VCaP (cell line): ENCODE results near the gene RUNX1.

ENCODE experiments used
- H3K27ac ChIP-seq: fragments of 450-650 bp; 2 replicates; pipeline ENCODE4 v1.5.1; 2017
- TF ChIP-seq, protein P1 (sequence below): fragments of 450-650 bp; conservative IDR thresholded peaks from 2 replicates; pipeline ENCODE4 v1.5.1; 2017; ENCODE audit warnings: mild to moderate bottlenecking, moderate library complexity

The RUNX1 gene

DNA sequence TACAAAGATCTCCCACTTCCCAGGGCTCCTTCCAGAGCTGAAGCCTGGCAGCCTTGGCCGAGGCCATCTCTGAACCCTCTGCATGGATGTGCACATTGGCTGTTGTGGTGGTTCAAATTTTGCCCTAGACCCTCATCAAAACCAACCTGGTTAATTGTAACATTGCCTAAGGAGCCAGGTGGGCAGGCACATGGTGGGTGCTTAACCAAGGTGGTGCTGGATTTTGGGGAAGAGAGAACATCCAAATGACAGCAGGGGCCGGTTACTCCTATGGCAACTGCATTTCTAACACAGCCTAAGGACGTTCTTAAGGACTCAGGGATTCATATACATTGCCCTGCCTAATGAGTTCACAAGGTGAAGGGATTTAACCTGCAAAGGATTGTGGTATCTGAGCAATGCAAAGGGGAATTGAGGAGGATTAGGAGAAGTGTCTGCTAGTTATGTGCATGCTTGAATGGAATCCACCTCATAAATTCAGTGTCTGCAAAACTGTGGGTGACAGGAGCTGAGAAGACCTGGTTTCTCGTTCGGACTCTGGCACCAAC lies 10.3 kb downstream of the RUNX1 start:
- no peak overlapping the region for H3K27ac ChIP-seq
- TF ChIP-seq, protein P1, sequence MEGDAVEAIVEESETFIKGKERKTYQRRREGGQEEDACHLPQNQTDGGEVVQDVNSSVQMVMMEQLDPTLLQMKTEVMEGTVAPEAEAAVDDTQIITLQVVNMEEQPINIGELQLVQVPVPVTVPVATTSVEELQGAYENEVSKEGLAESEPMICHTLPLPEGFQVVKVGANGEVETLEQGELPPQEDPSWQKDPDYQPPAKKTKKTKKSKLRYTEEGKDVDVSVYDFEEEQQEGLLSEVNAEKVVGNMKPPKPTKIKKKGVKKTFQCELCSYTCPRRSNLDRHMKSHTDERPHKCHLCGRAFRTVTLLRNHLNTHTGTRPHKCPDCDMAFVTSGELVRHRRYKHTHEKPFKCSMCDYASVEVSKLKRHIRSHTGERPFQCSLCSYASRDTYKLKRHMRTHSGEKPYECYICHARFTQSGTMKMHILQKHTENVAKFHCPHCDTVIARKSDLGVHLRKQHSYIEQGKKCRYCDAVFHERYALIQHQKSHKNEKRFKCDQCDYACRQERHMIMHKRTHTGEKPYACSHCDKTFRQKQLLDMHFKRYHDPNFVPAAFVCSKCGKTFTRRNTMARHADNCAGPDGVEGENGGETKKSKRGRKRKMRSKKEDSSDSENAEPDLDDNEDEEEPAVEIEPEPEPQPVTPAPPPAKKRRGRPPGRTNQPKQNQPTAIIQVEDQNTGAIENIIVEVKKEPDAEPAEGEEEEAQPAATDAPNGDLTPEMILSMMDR, result no peak

DNA sequence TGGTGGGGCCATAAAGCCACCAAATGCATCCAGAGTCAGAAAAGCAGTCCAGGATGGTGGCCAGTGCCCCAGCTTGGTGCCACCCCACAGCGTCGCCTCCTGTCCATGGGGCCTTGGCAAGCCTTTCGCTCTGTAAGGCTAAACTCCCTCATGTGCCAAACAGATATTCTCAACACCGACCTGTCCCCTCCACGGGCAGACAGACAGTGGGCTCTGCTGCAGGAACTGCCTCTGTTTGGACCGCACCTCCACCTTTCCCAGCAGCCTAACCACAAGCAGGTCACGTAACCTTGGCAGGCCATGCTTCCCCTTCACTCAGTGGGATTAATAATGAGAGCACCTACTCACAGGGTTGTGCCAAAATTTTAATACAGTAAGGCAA lies 11.7 kb downstream of the RUNX1 start:
- TF ChIP-seq, protein P1, result no peak
- H3K27ac ChIP-seq, result no peak overlapping the region

DNA sequence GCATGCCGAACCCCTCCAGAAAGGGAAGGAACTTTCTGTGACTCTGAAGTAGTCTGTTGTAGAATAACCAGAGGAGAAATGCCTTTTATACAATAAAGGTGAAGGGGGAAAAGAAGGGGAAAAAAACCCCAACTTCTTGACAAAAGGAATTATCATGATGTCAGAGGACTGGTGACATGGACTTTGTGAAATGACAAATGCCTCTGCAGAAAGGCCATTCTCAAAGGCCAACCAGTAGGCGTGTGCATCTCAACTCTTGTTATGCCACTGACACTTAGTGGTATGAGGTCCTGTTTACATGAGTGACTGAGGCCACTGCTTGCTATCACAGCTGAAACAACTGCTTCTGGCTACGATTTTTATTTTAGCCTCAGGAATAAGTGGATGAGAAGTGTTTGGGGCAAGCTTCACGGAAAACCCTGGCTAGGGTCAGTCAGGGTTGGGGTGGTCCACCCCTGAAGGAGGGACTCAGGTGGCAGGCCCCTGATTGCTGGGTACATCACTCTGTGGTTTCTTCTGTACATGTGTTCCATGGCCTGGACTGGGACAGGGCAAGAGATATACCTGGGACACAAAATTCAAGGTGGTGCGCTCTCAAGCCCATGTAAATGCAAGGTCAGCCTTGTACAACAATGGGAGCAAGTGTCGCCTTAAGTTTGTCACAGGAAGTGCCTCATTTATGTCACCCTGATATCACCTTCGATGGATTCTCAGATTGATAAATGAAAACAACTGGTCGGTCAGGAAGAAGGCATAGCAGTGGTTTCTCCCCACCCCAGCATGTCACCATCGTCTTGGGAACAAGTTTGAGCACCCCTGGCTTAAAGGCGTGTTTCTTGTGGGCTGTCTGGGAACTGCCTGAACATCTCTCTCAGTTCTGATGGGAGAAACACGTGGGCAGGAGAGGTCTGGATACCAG lies 12.4 kb downstream of the RUNX1 start:
- no peak overlapping the region for H3K27ac ChIP-seq
- TF ChIP-seq, protein P1, result no peak

DNA sequence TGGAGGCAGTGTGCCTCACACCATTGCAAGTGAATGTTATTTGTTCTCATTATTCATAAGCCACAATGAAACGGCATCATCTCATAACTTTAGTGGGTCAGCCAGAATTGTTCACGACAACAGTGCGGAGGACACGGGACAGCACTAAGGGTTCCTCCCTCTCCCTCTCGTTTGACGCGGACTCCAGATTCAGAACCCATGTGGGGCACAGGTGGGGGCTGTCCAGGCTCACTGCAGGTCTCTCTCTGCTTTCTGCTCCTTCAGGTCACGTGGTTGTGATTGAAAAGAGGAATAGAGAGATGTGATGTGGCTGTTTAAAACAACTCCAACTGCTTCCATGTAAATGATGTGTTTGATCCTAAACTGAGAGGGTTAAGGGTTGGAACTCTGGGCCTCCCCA lies 13.5 kb downstream of the RUNX1 start:
- no peak overlapping the region; the same call in 1 of the 2 replicates for H3K27ac ChIP-seq
- TF ChIP-seq, protein P1, result no peak

GRCh38 chr21:35035116-35035515 lies 14.0 kb downstream of the RUNX1 start:
- TF ChIP-seq, protein P1, result no peak
- no peak overlapping the region for H3K27ac ChIP-seq

- H3K27ac ChIP-seq, result no peak overlapping the region
- TF ChIP-seq, protein P1, result no peak
Measured at GRCh38 chr21:35034203-35034926, 14.7 kb downstream of the RUNX1 start.
